D341Med (cell line): ENCODE measurements around the gene PEAK3.

Source experiments
- DNase-seq: peaks from one replicate; pipeline ENCODE4 v3.0.0; 2012; ENCODE audit warnings: low spot score

PEAK3 gene

GRCh38 chr19:2236314-2237050 lies 45.5 kb downstream of the PEAK3 start, which contains the start of the genes PLEKHJ1 and SF3A2:
TSS of gene PLEKHJ1 (minus strand) at chr19:2236329. CDS start at chr19:2236248, 81 bp downstream.
TSS of gene SF3A2 (plus strand) at chr19:2236824. CDS start at chr19:2243419, 6,595 bp downstream.
- DNase-seq = peak; percentile 99

GRCh38 chr19:2236064-2236313 lies 46.0 kb downstream of the PEAK3 start:
- DNase-seq = no peak

GRCh38 chr19:2235381-2236063 lies 46.5 kb downstream of the PEAK3 start:
- no peak for DNase-seq

- no peak for DNase-seq
These were observed 47.0 kb downstream of the PEAK3 start for GRCh38 chr19:2234996-2235380.

GRCh38 chr19:2233601-2234280 lies 48.2 kb downstream of the PEAK3 start:
- no peak for DNase-seq

GRCh38 chr19:2232286-2233151 lies 49.5 kb downstream of the PEAK3 start:
- DNase-seq = no peak

GRCh38 chr19:2231621-2232221 lies 50.3 kb downstream of the PEAK3 start:
- DNase-seq = no peak

- DNase-seq = no peak
These were observed 51.0 kb downstream of the PEAK3 start for GRCh38 chr19:2230807-2231533.

- no peak for DNase-seq
These were observed 51.9 kb downstream of the PEAK3 start for GRCh38 chr19:2230033-2230531.

GRCh38 chr19:2229103-2230032 lies 52.6 kb downstream of the PEAK3 start:
- DNase-seq = no peak

GRCh38 chr19:2228157-2229030 lies 53.6 kb downstream of the PEAK3 start:
- no peak for DNase-seq

GRCh38 chr19:2227415-2228156 lies 54.4 kb downstream of the PEAK3 start:
- DNase-seq = no peak

- DNase-seq = no peak
These were observed 55.1 kb downstream of the PEAK3 start for GRCh38 chr19:2226840-2227360.

GRCh38 chr19:2226051-2226839 lies 55.7 kb downstream of the PEAK3 start:
- no peak for DNase-seq

- no peak for DNase-seq
These were observed 56.4 kb downstream of the PEAK3 start for GRCh38 chr19:2225415-2226050.

GRCh38 chr19:2224754-2225349 lies 57.1 kb downstream of the PEAK3 start:
- DNase-seq = no peak
